NB4 (cell line): ENCODE results near the gene RASL11A.

Experiments used
- CTCF ChIP-seq: IDR thresholded peaks from one replicate; pipeline ENCODE4 v1.5.1; 2012; ENCODE audit warnings: low read depth, low read length
- MAX ChIP-seq: IDR thresholded peaks from 2 replicates; pipeline ENCODE4 v1.6.1; 2011; ENCODE audit warnings: low read depth, low read length
- MYC ChIP-seq: IDR thresholded peaks from 2 replicates; pipeline ENCODE4 v1.6.1; 2011; ENCODE audit warnings: low read depth, low read length
- POLR2A ChIP-seq: IDR thresholded peaks from 2 replicates; pipeline ENCODE4 v1.6.1; 2011; ENCODE audit warnings: mild to moderate bottlenecking; ENCODE audit not compliant: insufficient read length; ENCODE audit errors: extremely low read depth

GRCh38 chr13:27271570-27272096 is 1.0 kb downstream of the RASL11A start:
- TF ChIP-seq CTCF: no peak
- TF ChIP-seq POLR2A: no peak
- no peak for TF ChIP-seq MYC
- no peak for TF ChIP-seq MAX
